Spleen (tissue), 11 donors: ENCODE data around the gene MMP13. TPM values are rescaled to one million over a fixed set of nuclear protein-coding genes. Genes with fewer than 3 reads are reported as not detected.
"Not testable (repeated sequence)": the region's sequence is repeated elsewhere in the genome, so short reads cannot be mapped to it uniquely, and the experiment has no call there.

Source experiments
- DNase-seq: peaks from one replicate; pipeline ENCODE4 v3.0.0-alpha.2; 2020
- H3K27ac ChIP-seq, 8 donors: fragments of 200-600 bp; sonication (generic) in 7 of 8; 1 replicate in 4 of 8; 2 replicates in 4 of 8; pipeline versions ENCODE4 v1.5.0 to v1.8.0; 2016 to 2021; ENCODE audit warnings: inconsistent platforms in 4 of 8, mild to moderate bottlenecking in 4 of 8, moderate library complexity in 1 of 8
- H3K27me3 ChIP-seq, 7 donors: fragments of 200-600 bp; sonication (generic) in 6 of 7; replicated peaks in 1 of 7; 1 replicate in 4 of 7; 2 replicates in 3 of 7; pipeline versions ENCODE4 v1.5.0 to v1.8.0; 2016 to 2021; ENCODE audit warnings: inconsistent platforms in 3 of 7, mild to moderate bottlenecking in 1 of 7
- H3K36me3 ChIP-seq, 6 donors: fragments of 200-600 bp; sonication (generic) in 5 of 6; 1 replicate in 4 of 6; 2 replicates in 2 of 6; pipeline versions ENCODE4 v1.5.0 to v1.8.0; 2016 to 2021; ENCODE audit warnings: inconsistent platforms in 2 of 6
- H3K4me1 ChIP-seq, 6 donors: fragments of 200-600 bp; sonication (generic) in 5 of 6; 1 replicate in 3 of 6; 2 replicates in 3 of 6; pipeline versions ENCODE4 v1.5.0 to v1.8.0; 2016 to 2021; ENCODE audit warnings: inconsistent platforms in 3 of 6
- H3K4me3 ChIP-seq, 8 donors: fragments of 200-600 bp; sonication (generic) in 7 of 8; 1 replicate in 4 of 8; 2 replicates in 4 of 8; pipeline versions ENCODE4 v1.5.0 to v1.8.0; 2016 to 2021; ENCODE audit warnings: inconsistent platforms in 4 of 8, mild to moderate bottlenecking in 4 of 8, moderate library complexity in 2 of 8
- H3K9me3 ChIP-seq, 8 donors: fragments of 200-600 bp; sonication (generic) in 7 of 8; 1 replicate in 4 of 8; 2 replicates in 4 of 8; pipeline versions ENCODE4 v1.5.0 to v1.8.0; 2016 to 2021; ENCODE audit warnings: inconsistent platforms in 4 of 8
- POLR2A ChIP-seq, 3 donors: fragments of 450-650 bp; IDR thresholded peaks; one replicate each; pipeline ENCODE4 v1.5.1; 2017; ENCODE audit warnings: antibody characterized with exemption in 3 of 3, mild to moderate bottlenecking in 1 of 3
- POLR2AphosphoS5 ChIP-seq, 3 donors: sonication (generic); formaldehyde crosslinking; IDR thresholded peaks; one replicate each; pipeline ENCODE4 v1.5.1; 2017; ENCODE audit warnings: antibody characterized with exemption in 3 of 3
- WGBS, 5 donors: extraction: QIAGEN DNeasy Blood & Tissue Kit in 3 of 5; methylation state at CpG; one replicate each; pipeline versions ENCODE4 v1.1.5 to v1.1.7; 2013 to 2018; 5-methylcytosine and 5-hydroxymethylcytosine counted together
- intact Hi-C: fragments of 100-400 bp; cut with DNase I; formaldehyde crosslinking; loops from one replicate; pipeline ENCODE4 v1.15.0; 2023; ENCODE audit warnings: low total_unique reads
- polyA plus RNA-seq, 3 donors: library from polyadenylated mRNA; stranded (reverse); fragments of 200-250 nt; gene quantifications; one replicate each; pipeline ENCODE4 v1.2.1, GENCODE V29; 2013
- total RNA-seq, 7 donors: library from RNA; depleted of rRNA in 3 of 7; stranded (reverse); fragments of >200 nt in 3 of 7; fragmentation: NEBNext Ultra II Directional in 4 of 7; extraction: Animal tissue kit (Norgen Biotek cat#: 25700) in 4 of 7; gene quantifications; one replicate each; pipeline versions ENCODE4 v1.1.0 to v1.2.1, GENCODE V29; 2016 to 2021
- TF ChIP-seq, protein P1 (sequence below), 11 experiments: fragments of 200-600 bp in 7 of 11; fragments of 450-650 bp in 4 of 11; sonication (generic) in 4 of 11; IDR thresholded peaks in 8 of 11; conservative IDR thresholded peaks in 3 of 11; 1 replicate in 7 of 11; 2 replicates in 4 of 11; pipeline versions ENCODE4 v1.4.0 to v1.8.0; 2016 to 2021; ENCODE audit warnings: antibody characterized with exemption in 11 of 11, inconsistent platforms in 4 of 11, mild to moderate bottlenecking in 1 of 11
- donor health status: healthy with polysubstance abuse.
- donor health status: DM: no; HTN: no; CAD: no; lungs with moderate emphysema.
- donor health status: DM: no; HTN: no; CAD: no.
- donor health status: Bipolar disorder and iron deficiency.
- donor health status: healthy.
- donor health status: DM: no; HTN: no; CAD: no.
- donor health status: DM: yes; HTN: yes; CAD: no.

MMP13 gene
- total and polyA plus RNA-seq, 10 donors: not detected

DNA sequence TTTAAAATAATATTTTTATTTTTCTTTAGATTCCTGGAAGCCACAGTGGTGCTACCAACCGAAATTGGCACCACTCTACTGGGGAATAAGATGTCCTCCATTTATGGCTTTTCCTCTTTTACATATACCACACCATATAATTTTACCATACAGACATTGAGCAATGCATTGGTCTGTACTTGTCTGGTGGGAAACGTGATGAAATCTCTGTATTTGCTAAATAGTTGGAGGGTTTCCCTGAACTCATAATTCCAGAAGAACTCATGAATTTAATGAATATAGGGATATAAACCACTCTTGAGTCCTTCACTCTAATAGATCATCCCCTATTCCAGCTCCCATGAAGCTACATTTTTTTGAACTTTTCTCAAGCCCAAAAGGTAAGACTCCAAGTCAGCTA lies 28.0 kb upstream of the MMP13 start:
- Histone ChIP-seq H3K4me1 (peaks cover 0 to 8% (median 0%) of the 10 kb centered on the region in 6 donors), H3K9me3 (peaks cover 0 to 6% (median 0%) of the 10 kb centered on the region in 8 donors), H3K4me3 (no peak overlapping the region), H3K27me3 (no peaks in the 10 kb centered on the region), H3K36me3 (no peaks in the 10 kb centered on the region), H3K27ac (no peak overlapping the region)
- 62 to 81% (median 66%) methylated on average over 2 of the region's 2 CpGs for WGBS, 5 donors
- intact Hi-C loops: no loop called here
- no peak for DNase-seq
- TF ChIP-seq POLR2AphosphoS5 (IDR thresholded peaks at IDR 0.05) (no peak), POLR2A (IDR thresholded peaks at IDR 0.05) (no peak)
- TF ChIP-seq, protein P1, sequence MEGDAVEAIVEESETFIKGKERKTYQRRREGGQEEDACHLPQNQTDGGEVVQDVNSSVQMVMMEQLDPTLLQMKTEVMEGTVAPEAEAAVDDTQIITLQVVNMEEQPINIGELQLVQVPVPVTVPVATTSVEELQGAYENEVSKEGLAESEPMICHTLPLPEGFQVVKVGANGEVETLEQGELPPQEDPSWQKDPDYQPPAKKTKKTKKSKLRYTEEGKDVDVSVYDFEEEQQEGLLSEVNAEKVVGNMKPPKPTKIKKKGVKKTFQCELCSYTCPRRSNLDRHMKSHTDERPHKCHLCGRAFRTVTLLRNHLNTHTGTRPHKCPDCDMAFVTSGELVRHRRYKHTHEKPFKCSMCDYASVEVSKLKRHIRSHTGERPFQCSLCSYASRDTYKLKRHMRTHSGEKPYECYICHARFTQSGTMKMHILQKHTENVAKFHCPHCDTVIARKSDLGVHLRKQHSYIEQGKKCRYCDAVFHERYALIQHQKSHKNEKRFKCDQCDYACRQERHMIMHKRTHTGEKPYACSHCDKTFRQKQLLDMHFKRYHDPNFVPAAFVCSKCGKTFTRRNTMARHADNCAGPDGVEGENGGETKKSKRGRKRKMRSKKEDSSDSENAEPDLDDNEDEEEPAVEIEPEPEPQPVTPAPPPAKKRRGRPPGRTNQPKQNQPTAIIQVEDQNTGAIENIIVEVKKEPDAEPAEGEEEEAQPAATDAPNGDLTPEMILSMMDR (IDR thresholded peaks at IDR 0.05 in 8 of 11, conservative IDR thresholded peaks at IDR 0.05 in 3 of 11): no peak

DNA sequence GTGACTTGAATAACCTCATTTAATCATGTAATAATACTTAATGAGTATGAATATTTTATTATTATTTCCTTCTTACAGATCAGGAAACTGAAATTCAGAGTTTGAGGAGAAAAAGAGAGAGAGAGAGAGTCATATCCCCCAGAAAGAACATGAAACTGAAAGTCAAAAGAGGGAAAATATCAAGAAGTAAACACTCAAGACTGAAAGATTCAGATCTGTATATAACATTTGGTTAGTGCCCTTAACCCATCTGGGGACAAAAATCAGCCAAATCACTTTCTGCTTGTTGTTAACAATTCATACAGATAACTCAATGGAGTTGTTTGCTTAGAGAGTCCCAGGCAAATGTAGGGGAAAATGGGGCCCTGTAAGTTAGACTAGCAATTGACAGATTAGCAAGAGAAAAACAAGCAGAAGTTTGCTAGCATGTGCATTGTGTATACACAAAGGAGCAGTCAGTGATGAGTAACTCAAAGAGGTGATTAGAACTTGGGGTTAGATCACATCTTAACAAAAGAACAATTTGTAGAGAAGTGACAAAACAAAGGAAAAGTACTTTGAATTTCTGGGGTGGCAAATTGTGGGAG lies 25.9 kb upstream of the MMP13 start:
- intact Hi-C loops: no loop called here
- TF ChIP-seq, protein P1 (IDR thresholded peaks at IDR 0.05 in 8 of 11, conservative IDR thresholded peaks at IDR 0.05 in 3 of 11): no peak
- TF ChIP-seq POLR2A (IDR thresholded peaks at IDR 0.05) (no peak), POLR2AphosphoS5 (IDR thresholded peaks at IDR 0.05) (no peak)
- peaks cover 0 to 8% (median 0%) of the 10 kb centered on the region in 6 donors for H3K4me1 ChIP-seq
- H3K27ac ChIP-seq: no peak overlapping the region
- no peak overlapping the region for H3K4me3 ChIP-seq
- no peaks in the 10 kb centered on the region for H3K27me3 ChIP-seq
- H3K9me3 ChIP-seq: peaks cover 0 to 6% (median 0%) of the 10 kb centered on the region in 8 donors
- DNase-seq: no peak
- H3K36me3 ChIP-seq: no peaks in the 10 kb centered on the region

DNA sequence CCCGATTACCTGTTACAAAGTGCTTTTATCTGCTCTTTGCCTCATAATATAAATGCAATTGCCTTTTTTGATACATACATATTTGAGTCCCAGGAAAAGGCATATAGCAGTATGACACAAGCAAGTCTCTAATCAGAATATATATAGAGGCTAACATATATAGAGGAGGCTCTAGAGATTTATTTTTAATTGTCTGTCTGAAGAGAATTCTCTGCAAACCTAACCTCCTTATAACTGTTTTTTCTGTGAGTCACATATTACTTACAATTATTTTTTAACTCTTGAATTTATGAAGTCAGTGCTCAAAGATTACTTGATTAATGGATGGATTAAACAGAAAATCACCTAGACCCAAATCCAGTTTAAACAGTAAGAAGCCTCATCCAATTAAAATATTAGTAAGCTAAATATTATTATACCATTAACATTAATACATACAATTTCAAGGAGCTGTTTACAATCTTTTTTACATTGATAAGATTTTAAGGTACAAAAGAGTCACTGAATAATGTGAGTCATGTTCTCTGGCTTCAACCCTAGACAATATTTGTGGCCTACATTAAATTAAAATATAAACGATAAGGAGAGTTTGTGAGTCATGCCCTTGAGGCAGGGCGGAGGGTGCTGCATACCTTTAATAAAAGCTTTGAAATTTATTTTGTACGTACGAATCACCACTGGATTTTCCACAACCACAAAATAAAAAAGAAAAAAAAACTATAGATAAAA lies 19.2 kb upstream of the MMP13 start:
- TF ChIP-seq, protein P1 (IDR thresholded peaks at IDR 0.05 in 8 of 11, conservative IDR thresholded peaks at IDR 0.05 in 3 of 11): no peak
- TF ChIP-seq POLR2AphosphoS5 (IDR thresholded peaks at IDR 0.05) (no peak), POLR2A (IDR thresholded peaks at IDR 0.05) (no peak)
- 85 to 90% (median 88%) methylated on average over 5 of the region's 5 CpGs for WGBS, 5 donors
- H3K36me3 ChIP-seq: no peaks in the 10 kb centered on the region

DNA sequence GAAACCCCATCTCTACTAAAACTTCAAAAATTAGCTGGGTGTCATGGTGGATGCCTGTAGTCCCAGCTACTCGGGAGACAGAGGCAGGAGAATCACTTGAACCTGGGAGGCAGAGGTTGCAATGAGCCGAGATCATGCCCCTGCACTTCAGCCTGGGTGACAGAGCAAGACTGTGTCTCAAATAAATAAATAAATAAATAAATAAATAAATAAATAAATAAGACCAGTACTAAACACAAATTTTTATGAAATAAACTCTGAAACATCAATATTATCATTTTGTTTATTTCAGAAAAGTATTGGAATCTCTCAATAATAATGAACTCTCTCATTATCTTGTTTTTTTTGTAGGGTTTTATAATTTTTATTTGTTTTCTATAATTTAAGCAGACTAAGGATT lies 18.2 kb upstream of the MMP13 start:
- H3K9me3 ChIP-seq, H3K4me1 ChIP-seq, H3K36me3 ChIP-seq, intact Hi-C loops, H3K27me3 ChIP-seq, DNase-seq, H3K27ac ChIP-seq, H3K4me3 ChIP-seq: not testable (repeated sequence)
- WGBS, 5 donors: 72 to 93% (median 81%) methylated on average over 2 of the region's 2 CpGs

More for the DNA sequence above, 19.2 kb upstream of the MMP13 start:
- H3K4me1 ChIP-seq: no peaks in the 10 kb centered on the region
- no peak overlapping the region for H3K4me3 ChIP-seq
- no peak overlapping the region for H3K27ac ChIP-seq
- no peaks in the 10 kb centered on the region for H3K9me3 ChIP-seq
- intact Hi-C loops: no loop called here
- peaks cover 0 to 8% (median 0%) of the 10 kb centered on the region in 7 donors for H3K27me3 ChIP-seq
- no peak for DNase-seq
